MCF 10A (cell line): ENCODE data around the gene P2RY8. TPM values are rescaled to one million over a fixed set of nuclear protein-coding genes. Genes with fewer than 3 reads are reported as not detected.

Experiments
- BruUV-seq: library from RNA; stranded (reverse); fragments of 400-500 nt; replicated peaks from 2 replicates; lab custom pipeline; 2021; lab: Mats Ljungman, UMichigan
- CTCF ChIA-PET: fragments of 300-600 bp; sonication (Branson Sonifier 250); formaldehyde crosslinking; extraction: SDS; loops from one replicate; lab custom pipeline; 2021; ENCODE audit warnings: antibody characterized with exemption, inconsistent platforms; lab: Yijun Ruan, JAX
- POLR2A ChIA-PET: fragments of 300-600, 350-650 bp; sonication (Branson Sonifier 250); formaldehyde crosslinking; extraction: SDS; loops from one replicate; lab custom pipeline; 2020; ENCODE audit warnings: antibody characterized with exemption, inconsistent platforms; lab: Yijun Ruan, JAX
- DNase-seq: peaks from one replicate; pipeline ENCODE4 v3.0.0-alpha.2; 2018; ENCODE audit not compliant: unreplicated experiment
- H3K27ac Mint-ChIP-seq: one replicate; pipeline ENCODE4 v1.8.0; 2022; ENCODE audit warnings: mild to moderate bottlenecking, low read depth, mixed read lengths; ENCODE audit not compliant: unreplicated experiment
- H3K27me3 Mint-ChIP-seq: one replicate; pipeline ENCODE4 v1.8.0; 2022; ENCODE audit warnings: mixed read lengths; ENCODE audit not compliant: insufficient read depth, unreplicated experiment
- H3K36me3 Mint-ChIP-seq: one replicate; pipeline ENCODE4 v1.8.0; 2022; ENCODE audit warnings: mild to moderate bottlenecking, moderate library complexity, mixed read lengths; ENCODE audit not compliant: insufficient read depth, unreplicated experiment
- H3K4me1 Mint-ChIP-seq: one replicate; pipeline ENCODE4 v1.8.0; 2022; ENCODE audit warnings: mixed read lengths; ENCODE audit not compliant: insufficient read depth, unreplicated experiment
- H3K4me3 Mint-ChIP-seq: one replicate; pipeline ENCODE4 v1.8.0; 2022; ENCODE audit warnings: mild to moderate bottlenecking, moderate library complexity, mixed read lengths; ENCODE audit not compliant: unreplicated experiment
- H3K9me3 Mint-ChIP-seq: one replicate; pipeline ENCODE4 v1.8.0; 2022; ENCODE audit warnings: mixed read lengths; ENCODE audit not compliant: unreplicated experiment
- intact Hi-C: fragments of 100-400 bp; cut with micrococcal nuclease; formaldehyde crosslinking; loops from 2 replicates; pipeline ENCODE4 v1.14.1; 2022
- total RNA-seq: library from RNA; stranded (reverse); gene quantifications from 2 replicates; pipeline ENCODE4 v1.2.3, GENCODE V29; 2022
- TF ChIP-seq, protein P1 (sequence below): fragments of 200-600 bp; IDR thresholded peaks from one replicate; pipeline ENCODE4 v1.8.0; 2022; ENCODE audit warnings: antibody characterized with exemption, mild to moderate bottlenecking; ENCODE audit not compliant: unreplicated experiment

Gene P2RY8
- total RNA-seq, 1 experiment from 2014 or later, result not detected

DNA sequence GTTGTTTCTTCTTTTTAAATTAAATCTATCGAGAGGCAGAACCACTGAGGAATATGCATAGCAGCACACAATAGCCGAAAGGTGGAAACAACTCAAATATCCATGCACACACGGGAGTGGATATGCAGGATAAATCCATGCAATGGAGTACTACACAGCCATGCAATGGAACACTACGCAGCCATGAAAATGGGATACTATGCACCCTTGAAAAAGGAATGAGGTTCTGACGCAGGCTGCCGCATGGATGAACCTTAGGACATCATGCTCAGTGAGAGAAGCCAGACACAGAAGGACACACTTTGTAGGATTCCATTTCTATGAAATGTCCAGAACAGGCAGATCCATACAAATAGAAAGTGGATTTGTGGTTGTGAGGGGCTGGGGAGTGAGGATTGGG lies 18.4 kb upstream of the P2RY8 start:
- no peaks in the 10 kb centered on the region for H3K36me3 Mint-ChIP-seq
- peaks cover 20% of the 10 kb centered on the region for H3K9me3 Mint-ChIP-seq
- BruUV-seq, result no TSS peak
- DNase-seq, result no peak
- TF ChIP-seq, protein P1, sequence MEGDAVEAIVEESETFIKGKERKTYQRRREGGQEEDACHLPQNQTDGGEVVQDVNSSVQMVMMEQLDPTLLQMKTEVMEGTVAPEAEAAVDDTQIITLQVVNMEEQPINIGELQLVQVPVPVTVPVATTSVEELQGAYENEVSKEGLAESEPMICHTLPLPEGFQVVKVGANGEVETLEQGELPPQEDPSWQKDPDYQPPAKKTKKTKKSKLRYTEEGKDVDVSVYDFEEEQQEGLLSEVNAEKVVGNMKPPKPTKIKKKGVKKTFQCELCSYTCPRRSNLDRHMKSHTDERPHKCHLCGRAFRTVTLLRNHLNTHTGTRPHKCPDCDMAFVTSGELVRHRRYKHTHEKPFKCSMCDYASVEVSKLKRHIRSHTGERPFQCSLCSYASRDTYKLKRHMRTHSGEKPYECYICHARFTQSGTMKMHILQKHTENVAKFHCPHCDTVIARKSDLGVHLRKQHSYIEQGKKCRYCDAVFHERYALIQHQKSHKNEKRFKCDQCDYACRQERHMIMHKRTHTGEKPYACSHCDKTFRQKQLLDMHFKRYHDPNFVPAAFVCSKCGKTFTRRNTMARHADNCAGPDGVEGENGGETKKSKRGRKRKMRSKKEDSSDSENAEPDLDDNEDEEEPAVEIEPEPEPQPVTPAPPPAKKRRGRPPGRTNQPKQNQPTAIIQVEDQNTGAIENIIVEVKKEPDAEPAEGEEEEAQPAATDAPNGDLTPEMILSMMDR, result no peak
- no peaks in the 10 kb centered on the region for H3K4me1 Mint-ChIP-seq
- H3K4me3 Mint-ChIP-seq, result no peak overlapping the region
- ChIA-PET CTCF (no interaction called here), POLR2A (no interaction called here)
- H3K27me3 Mint-ChIP-seq, result no peaks in the 10 kb centered on the region
- no peak overlapping the region for H3K27ac Mint-ChIP-seq
- intact Hi-C loops, result no loop called here

DNA sequence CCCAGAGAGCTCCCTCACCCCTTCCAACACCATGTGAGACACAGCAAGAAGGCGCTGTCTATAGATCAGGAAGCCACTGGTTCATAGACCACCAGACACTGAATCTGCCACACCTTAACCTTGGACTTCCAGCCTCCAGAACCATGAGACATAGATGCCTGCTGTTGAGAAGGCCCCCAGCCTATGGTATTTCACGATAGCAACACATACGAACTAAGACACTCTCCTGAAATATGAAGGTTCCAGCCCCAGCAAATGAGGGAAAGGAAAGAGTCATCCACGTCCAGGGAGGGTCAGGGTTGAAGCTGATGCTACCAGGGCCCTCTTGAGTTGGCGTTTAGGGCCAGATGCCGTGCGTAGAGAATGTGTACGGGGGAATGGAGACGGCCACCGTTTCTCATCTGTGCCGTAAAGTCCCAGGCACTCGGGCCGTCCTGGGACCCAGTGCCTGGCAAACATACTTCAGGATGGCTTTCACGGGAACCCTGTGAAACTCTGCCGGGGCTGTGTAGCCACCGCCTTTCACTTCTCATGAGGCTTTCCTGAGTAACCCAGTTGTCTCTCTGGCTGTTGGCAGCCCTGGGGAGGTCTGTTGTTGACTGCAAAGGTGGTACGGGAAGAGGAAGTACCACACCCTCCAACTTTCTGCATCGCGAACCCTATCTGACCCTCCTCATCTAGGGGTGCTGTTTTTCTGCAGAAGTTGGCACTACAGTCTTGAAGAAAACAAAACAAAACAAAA lies 17.7 kb upstream of the P2RY8 start:
- H3K4me1 Mint-ChIP-seq, result no peaks in the 10 kb centered on the region
- BruUV-seq, result no TSS peak
- peaks cover 20% of the 10 kb centered on the region for H3K9me3 Mint-ChIP-seq
- no peak overlapping the region for H3K27ac Mint-ChIP-seq
- ChIA-PET CTCF (no interaction called here), POLR2A (no interaction called here)
- H3K4me3 Mint-ChIP-seq, result no peak overlapping the region
- no peaks in the 10 kb centered on the region for H3K36me3 Mint-ChIP-seq
- TF ChIP-seq, protein P1, result no peak
- DNase-seq, result no peak
- H3K27me3 Mint-ChIP-seq, result no peaks in the 10 kb centered on the region
- intact Hi-C loops, result no loop called here

DNA sequence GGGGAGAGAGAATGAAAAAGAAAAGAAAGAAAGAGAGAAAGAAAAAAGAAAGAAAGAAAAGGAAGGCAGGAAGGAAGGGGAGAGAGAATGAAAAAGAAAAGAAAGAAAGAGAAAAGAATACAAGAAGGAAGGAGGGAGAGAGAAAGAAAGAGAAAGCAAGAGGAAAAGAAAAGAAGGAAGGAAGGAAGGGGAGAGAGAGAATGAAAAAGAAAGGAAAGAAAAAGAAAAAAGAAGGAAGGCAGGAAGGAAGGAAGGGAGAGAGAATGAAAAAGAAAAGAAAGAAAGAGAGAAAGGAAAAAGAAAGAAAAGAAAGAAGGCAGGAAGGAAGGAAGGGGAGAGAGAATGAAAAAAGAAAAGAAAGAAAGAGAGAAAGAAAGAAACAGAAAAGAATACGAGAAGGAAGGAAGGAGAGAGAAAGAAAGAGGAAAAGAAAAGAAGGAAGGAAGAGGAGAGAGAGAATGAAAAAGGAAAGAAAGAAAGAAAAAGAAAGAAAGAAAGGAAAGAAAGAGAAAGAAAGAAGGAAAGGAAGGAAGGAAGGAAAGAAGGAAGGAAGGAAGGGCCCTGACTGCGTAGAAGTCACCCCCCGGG lies 15.1 kb upstream of the P2RY8 start:
- no peak for DNase-seq
- ChIA-PET CTCF (no interaction called here), POLR2A (no interaction called here)
- peaks cover 13% of the 10 kb centered on the region for H3K9me3 Mint-ChIP-seq
- TF ChIP-seq, protein P1, result no peak
- no peak overlapping the region for H3K27ac Mint-ChIP-seq
- H3K4me1 Mint-ChIP-seq, result no peaks in the 10 kb centered on the region
- BruUV-seq, result no TSS peak
- intact Hi-C loops, result no loop called here
- no peaks in the 10 kb centered on the region for H3K27me3 Mint-ChIP-seq
- no peaks in the 10 kb centered on the region for H3K36me3 Mint-ChIP-seq
- H3K4me3 Mint-ChIP-seq, result no peak overlapping the region

DNA sequence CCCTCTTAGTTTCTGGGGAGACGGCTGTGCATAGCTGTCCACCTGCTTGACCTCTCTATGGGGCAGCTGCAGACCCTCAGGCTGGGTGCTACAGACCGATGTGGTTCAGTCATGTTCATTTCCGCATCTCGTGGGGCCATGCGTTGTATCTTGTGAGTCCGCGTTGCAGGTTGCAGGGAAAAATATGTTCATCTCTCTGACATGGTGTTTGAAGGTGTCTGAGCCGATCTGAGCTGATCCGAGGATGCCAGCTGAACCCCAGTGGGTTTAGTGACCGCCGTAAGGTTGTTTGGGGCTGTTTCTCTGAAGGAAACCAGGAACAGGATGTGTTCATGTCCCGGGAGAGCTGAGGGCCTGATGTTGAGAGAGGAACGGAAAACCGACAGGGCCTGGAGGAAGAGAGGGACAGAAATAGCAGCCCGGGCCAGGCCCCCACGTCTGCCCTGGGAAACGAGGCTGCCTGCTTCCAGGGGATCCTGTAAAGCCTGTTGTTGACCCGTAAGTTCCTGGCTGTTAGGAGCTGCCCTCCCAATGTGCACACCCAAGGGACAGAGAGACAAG lies 9.8 kb upstream of the P2RY8 start:
- no peak overlapping the region for H3K27ac Mint-ChIP-seq
- POLR2A ChIA-PET, result no interaction called here
- H3K27me3 Mint-ChIP-seq, result no peaks in the 10 kb centered on the region
- BruUV-seq, result no TSS peak
- H3K36me3 Mint-ChIP-seq, result no peaks in the 10 kb centered on the region
- intact Hi-C loops, result no loop called here
- H3K4me1 Mint-ChIP-seq, result no peaks in the 10 kb centered on the region
- H3K4me3 Mint-ChIP-seq, result no peak overlapping the region
- DNase-seq, result no peak
- H3K9me3 Mint-ChIP-seq, result peaks cover 4% of the 10 kb centered on the region
- TF ChIP-seq, protein P1, result no peak
- CTCF ChIA-PET, result no interaction called here
